Measurements from ENCODE around the gene CDH6. TPM values are rescaled to one million over a fixed set of nuclear protein-coding genes. Genes with fewer than 3 reads are reported as not detected.

CDH6 gene
- total RNA-seq, 1 donor from 2014 or later = under 0.01 TPM

DNA sequence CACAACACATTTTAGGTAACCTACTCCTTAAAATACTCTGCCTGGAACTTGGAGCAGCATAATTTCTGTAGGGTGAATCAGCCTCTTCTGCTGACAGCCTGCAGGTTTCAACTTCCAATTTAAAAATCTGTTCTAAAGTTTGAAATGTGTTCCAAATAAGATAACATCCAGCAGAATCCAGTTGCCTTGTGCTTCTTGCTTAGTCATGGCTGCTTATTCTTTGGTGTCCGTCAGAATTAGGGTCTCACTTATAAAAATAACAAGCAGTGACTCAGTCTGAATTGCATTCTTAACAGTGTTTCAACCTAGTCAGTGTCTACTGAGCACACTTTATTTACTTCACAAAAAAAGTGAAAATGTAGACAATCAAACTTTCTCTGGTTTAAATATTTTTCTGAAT is 3.7 kb downstream of the CDH6 start:
- no peak for DNase-seq (ENCODE audit: low read depth, low spot score)

DNA sequence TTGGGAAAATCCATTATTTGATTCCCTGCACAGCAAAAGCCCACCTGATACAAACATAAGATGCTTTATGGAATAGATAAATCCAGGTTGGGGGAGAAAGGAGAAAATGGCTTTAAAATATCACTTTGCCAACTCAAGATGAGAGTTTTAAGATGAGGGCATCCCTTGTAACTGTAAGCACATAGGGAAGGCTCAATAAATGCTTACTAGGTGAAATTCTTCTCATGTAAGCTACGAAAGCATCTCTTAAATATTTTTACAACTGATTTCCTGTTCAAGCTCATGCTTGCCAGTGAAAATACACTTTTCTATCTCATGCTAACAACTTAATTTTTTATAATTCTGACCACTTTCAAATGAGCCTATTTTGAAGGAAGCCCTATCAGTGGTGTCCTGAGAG is 11.5 kb downstream of the CDH6 start:
- no peak for DNase-seq (ENCODE audit: low read depth, low spot score)

DNA sequence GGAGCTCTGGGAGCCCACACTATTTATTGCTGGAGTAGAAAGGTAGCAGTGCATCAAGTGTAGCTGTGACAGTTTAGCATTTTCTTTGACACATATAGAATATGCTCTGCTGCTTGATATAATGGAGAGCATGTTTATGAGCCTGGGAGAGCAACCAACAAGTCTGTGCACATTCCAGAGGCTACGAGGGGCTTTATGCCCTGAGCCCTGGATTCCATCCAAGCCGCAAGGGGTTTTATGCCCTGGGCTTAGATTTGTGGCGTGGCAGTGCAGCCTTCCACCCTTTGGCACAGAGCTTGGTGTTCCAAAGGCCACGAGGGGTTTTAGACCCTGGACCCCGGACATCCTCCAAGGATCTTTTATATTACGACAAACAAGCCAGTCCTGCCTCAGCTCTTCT is 14.6 kb downstream of the CDH6 start:
- no peak for DNase-seq (ENCODE audit: low read depth, low spot score)

DNA sequence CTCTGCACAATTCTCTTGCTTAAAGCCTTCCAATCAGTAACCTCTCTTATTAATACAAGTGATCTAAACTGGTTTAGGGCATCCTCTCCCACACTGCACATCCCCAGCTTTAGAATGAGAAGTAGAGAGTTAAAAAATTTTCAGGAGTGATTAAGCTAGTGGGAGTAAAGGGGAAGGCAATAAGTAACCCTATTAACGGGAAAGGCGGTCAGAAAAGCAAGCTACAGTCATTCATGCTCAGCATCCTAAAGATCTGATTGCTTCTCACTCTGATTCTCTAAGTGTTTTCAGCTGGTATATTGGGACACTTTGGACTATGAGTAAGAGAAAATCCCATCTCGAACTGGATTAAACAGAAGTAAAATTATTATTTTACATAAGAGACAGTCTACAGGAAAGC is 15.8 kb downstream of the CDH6 start:
- DNase-seq (ENCODE audit: low read depth, low spot score) = no peak

DNA sequence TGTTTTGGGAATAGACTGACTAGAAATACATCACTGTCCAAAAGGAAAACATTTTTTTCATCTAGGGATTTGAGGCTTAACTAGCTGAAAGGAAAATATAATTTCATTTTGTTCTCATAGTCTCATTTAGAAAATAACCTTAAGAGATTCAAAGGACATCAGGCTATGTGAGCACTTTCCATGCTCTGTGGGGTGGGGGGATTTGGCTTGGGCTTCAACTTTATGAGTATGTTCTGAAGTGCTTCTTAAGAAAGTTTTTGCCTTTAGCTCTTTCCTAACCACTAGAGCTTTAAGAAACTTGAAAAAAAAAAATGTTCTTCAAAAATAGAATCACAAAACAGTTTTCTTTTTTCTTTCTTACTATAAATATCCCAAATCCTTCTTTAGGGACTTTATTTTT is 17.6 kb downstream of the CDH6 start:
- no peak for DNase-seq (ENCODE audit: low read depth, low spot score)

DNA sequence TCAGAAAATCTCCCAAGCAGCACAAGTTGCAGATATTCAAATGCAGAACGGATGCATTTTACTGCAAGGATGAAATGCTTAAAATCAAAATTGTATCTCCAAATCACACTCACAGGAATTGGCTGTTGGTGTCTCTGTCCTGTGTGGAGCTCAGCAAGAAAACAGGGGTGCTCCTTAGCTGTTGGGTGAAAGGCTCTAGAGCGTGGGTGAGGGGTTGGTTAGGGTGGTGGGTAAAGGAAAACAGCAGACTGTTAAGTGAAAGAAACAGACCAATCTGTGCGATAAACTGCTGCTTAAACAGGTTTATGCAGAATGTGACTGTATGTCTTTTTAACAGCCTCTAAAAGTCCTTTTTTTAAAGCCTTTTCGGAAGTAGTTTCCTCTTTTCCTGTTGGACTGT is 19.8 kb downstream of the CDH6 start:
- DNase-seq (ENCODE audit: low read depth, low spot score) = no peak

DNA sequence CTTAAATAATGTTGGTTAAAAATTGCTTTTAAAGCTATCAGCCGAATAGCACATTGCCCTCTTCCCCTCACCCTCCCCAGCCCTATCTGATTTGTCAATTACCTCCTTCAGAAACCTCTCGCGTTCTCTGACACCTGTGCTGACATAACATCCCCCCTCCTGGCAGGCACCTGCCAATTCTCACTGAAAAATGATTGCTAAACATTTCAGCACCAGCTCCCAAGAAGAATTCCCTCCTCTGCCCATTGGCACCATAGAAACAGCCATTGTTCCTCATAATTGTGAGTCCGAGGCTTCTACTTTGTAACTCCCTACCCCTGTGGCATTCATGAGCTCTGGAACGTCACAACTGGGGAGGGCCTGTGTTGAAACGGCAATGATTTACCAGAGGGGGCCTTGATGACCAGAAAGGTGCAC is 20.2 kb downstream of the CDH6 start:
- DNase-seq (ENCODE audit: low read depth, low spot score) = no peak

DNA sequence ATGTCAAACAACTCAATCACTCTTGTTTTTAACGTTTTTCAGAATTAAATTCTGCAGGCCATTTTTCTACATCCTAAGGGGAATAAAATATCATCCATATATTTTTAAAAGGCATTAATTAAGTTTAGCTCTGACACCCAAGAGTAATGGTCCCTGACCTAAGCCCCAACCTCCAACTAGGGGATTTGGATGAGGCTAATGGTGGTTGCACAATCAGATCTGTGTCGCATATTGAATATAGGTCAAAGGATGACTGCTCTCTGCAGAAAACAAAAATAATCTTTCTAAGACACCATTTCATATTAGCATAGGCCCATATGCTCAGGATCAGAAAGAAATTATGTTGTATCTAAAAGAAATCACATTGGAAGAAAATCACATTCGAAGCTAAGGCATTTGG is 20.7 kb downstream of the CDH6 start:
- DNase-seq (ENCODE audit: low read depth, low spot score) = no peak

DNA sequence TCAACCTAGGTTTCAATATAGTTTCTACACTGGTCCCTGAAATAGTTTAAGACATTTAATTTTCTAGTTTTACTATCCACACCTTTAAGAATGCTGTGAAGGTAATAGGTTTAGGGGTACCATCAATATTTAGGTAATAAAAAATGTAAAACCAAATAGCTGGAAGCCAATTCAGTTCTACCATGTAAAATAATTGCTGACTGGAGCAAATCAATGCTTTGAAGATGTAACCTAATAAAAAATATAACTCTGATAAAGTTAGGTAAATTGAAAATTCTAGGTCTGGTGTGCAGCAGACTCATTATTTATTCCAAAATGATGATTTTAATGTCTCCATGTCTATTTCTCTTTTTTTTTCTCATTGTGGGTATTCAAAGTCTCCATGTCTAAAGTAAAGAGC is 21.8 kb downstream of the CDH6 start:
- DNase-seq (ENCODE audit: low read depth, low spot score) = no peak

DNA sequence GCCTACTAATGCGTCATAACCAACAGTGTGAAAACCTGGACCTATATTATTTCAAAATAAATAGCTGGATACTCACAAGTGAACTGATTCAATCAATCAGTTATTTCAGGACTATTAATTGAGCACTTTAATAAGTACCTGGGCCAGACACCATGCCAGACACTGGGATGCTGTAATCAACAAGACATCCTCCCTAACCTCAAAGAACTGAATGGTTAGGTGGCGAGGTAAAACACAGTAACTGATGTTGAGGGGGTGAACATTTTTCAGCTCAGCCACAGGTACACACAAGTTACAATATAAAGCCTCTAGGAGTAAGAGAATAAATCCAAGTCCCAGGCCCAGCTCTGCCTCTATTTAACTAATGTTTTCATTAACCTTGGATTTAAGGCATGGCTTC is 24.0 kb downstream of the CDH6 start:
- DNase-seq (ENCODE audit: low read depth, low spot score) = no peak

DNA sequence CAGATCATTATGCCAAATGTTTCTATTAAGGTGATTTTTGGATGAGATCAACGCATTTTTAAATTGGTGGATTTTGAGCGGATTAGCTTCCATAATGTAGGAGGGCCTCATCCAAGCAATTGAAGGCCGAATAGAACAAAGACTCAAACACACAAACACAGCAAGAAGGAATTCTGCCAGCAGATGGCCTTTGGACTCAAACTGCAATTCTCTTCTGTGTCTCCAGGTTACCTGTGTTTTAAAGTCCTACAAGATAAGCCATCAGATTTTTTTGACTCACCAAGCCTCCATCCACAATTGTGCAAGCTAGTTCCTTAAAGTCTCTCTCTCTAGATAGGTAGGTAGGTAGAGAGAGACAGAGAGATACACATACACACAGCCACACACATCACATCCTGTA is 25.5 kb downstream of the CDH6 start:
- no peak for DNase-seq (ENCODE audit: low read depth, low spot score)

DNA sequence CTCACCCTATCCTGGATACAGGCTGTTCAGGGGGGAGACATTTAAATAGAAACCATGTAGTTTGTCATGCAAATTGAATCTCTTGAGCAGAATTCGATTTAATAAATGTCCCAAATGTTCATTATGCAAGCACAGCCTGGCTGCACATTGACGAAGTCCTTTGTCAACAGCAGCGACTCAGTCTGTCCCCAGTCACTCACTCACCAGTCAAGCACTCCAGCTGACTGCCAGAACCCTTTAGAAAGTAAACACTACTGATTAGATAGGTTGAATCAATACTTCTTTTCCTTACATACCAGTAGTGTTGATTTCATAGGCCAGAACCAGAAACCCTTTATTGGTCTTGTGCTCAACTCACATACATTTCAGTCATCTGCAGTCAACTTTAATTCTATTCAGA is 27.5 kb downstream of the CDH6 start:
- no peak for DNase-seq (ENCODE audit: low read depth, low spot score)

DNA sequence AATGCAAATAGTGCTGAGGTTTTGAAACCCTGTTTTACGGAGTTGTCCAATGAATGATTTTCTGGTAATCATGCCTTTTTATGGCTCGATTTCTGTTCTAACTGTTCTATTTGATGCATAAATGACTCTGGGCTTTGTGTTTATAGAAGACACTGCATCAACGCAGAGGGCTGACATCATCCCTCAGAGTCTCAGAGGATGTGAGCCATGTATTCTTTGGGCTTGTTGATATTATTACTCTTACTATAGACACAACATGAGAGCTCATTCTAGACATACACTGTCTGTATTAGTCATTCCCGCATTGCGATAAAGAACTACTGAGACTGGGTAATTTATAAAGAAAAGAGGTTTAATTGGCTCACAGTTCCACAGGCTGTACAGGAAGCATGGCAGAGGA is 31.6 kb downstream of the CDH6 start:
- DNase-seq (ENCODE audit: low read depth, low spot score) = no peak

DNA sequence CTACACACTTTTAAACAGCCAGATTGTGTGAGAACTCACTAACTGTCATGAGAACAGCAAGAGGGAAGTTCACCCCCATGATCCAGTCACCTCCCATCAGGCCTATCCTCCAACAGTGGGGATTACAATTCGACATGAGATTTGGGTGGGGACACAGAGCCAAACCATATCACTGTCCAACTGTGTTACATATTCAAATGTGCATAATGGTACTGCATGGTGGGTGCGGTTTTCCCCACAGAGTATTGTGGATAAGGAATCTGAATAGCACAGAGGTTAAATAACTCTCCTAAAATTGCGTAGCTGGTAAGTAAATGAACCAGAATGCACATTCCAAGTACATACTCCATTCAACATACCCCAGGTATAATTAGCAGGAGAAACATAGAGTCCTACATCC is 32.1 kb downstream of the CDH6 start:
- DNase-seq (ENCODE audit: low read depth, low spot score) = no peak

DNA sequence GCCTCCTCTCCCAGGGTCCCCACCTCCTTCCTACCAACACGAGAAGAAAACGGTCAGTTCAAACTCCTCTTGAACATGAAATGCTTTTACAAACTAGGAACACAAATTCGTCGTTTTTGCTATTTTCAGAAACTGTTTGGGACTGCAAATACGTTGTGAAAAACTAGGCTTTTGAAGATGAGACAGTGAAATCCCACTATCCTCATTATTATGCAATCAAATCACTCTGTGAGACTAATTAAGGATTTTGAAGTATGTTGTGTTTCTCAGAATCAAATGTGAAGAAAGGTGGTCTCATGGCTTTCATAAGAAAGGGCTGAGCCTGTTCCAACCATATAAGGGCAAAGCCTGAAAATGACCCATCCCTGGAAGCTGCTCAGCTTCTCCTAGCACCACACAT is 33.2 kb downstream of the CDH6 start:
- no peak for DNase-seq (ENCODE audit: low read depth, low spot score)

DNA sequence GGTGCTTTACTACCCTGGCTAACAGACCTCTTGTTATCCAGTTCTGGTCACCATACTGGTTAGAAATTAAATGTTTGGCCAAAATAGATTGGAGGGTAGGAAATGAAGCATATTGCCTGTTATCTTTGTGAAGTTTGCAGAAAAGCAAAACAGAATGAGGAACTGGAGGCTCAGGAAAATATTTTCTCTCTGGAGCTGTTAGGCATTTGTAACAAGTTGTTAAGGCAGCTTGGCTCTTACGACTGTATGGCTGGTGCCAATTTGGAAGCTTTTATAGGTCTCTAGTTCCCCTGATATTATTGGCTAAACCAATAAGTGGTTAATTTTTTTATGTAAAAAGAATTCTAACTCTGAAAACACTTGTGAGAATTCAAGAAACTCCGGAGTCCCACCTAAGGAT is 35.8 kb downstream of the CDH6 start:
- DNase-seq (ENCODE audit: low read depth, low spot score) = no peak

DNA sequence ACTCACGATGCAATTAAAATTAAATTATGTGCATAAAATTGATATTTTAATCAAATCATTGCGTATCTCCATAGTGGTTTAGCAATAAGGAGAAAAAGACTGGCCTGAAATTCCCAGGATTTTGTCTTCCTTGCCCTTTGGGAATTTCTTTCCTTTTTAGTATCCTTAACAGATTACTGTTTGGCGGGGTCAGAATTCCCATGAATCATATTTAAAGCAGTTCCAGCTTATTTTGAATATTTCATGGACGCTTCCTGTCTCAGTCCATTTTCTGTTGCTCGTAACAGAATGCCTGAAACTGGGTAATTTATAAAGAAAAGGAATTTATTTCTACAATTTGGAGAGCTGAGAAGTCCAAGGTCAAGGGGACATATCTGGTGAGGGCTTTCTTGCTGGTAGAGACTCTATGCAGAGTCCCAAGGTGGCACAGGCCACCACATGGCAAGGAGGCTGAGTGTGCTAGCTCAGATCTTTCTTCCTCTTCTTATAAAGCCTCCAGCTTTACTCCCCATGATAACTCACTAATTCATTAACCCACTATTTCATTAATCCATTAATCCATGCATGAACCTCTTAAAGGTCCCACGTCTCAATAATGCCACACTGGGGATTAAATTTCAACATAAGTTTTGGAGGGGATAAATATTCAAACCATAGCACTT is 37.8 kb downstream of the CDH6 start:
- DNase-seq (ENCODE audit: low read depth, low spot score) = no peak

DNA sequence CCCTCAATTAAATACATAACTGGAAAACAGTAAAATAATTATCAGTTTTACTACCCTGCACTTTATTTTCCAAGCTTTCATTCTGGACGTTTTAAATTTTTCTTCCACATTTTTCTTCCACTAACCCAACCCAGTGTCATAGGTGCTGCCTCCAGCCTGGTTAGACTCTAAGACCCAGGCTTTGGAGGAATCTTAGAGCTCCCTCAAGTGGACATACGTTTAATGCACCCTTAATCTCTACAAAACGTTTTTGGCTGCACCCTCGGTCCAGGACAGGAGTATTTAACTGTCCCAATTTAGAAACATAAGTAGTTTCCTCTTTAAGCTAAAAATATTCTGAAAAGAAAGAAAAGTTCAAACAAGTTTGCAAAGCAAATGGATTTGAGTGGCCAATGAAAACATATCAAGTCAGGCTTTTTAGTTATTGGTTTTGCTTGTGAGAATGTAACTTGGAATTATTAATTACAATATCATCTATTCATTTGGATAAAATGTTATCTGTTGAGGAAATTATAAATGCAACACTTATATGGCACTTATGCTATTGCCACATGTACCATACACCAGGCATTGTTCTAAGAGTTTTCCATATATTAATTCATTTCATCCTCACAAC is 38.9 kb downstream of the CDH6 start:
- DNase-seq (ENCODE audit: low read depth, low spot score) = no peak

DNA sequence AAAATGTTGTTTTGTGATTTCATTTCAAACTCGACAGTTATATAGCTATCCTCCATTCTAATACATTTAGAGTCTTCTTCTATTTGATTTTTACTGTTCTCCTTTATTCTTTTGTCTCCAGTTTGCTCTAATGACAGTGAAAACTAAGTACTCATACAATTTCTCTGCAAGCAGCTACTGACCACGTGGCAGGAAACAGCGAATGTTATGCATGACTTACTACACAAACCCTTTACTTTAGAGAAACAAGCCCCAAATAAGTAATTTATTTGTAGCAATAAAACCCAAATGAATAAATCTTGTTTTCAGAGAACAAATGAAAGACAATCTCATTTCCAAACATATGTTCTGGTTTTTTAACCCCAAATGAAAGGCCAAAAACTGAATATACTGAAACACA is 41.9 kb downstream of the CDH6 start:
- DNase-seq (ENCODE audit: low read depth, low spot score) = no peak

DNA sequence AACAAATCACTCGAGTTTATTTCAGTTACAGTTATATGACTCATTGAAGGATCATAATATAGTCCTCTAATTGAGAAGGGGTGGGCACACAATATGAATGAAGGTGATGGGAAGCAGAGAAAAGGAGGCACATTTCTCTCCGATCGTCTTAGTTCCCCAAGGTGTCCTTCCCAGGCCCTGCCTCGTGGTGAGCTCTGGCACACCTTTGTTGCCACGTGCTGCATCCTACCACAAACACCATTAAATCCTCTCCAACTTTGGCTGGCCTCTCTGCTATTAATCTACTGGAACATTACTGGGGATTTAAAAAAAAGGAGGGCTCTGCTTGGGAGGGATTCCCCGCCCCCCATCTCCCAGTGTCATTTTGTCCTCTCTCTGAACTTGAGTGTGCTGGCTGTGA is 42.9 kb downstream of the CDH6 start:
- DNase-seq (ENCODE audit: low read depth, low spot score) = no peak

DNA sequence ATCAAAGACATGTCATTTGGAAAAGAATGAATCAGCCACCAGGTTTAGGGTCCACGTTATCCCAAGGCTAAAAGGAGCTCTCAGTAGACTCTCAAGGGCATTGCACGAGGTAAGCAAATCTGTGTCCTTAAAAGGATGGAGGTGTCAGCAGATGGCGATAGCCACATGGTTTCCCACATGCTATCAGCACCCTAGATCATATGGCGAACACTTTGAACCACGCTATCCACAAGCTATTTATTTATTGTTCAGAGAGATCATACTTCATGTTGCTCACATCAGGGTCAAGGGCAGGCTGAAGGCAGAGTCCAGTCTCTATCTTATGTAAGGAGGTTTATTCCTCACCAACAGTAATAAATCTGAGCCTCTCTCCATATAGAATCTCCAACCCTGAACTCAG is 43.7 kb downstream of the CDH6 start:
- DNase-seq (ENCODE audit: low read depth, low spot score) = no peak

DNA sequence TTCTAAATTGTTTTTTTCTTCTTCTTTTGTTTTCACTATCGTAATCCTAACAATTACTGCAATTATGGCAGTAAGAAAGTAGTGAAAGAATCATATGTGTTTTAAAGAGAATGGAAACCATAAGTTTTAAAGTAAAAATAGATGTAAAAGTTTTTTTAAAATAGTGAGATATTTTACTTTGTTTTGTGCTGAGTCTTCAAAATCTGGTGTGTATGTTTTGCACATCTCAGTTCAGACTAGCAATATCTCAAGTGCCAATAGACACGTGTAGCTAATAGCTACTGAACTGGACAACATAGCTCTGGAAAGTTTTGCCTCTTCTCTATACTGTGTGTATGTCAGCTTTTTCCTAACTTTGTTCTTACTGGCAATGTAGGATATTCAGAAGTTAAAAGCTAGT is 45.0 kb downstream of the CDH6 start:
- DNase-seq (ENCODE audit: low read depth, low spot score) = no peak

DNA sequence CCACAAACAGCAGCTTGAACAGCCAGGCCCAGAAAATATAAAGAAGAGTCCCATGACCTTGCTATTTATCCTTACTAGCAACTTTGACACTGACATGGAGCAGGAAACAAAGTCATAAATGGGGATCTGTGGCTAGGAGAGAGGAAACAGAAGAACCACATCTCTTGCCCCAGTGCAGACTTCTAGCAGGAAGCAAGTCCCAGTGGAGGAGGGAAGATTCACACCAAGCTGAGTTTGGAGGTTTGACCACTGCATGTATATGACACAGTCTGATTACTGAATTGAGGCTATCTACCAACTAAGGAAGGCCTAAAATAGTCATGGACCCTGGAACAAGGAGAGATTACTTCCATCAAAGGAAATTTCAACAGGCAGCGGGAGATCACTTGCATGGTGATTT is 51.4 kb downstream of the CDH6 start:
- no peak for DNase-seq (ENCODE audit: low read depth, low spot score)

DNA sequence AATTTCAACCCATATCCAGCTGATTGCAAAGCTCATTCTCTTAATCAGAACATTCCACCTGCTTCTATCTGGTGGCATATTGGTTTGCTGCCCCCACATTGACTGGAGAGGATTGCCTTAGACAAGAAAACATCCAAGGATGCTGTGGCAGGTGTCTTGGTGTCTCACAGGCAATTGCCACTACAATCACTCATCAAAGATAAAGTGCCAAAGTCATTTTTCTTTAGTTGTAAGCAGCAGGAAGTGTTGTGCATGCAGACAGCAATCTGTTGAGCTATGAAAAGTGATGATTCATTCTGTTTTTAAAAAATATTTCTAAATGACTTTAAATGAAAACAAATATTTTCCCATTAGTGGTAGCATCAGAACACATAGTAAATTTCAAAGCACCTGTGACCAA is 53.9 kb downstream of the CDH6 start:
- DNase-seq (ENCODE audit: low read depth, low spot score) = no peak

All from pulmonary artery endothelial cell (primary cell).